HepG2 (cell line): ENCODE measurements around the gene DIPK1B. TPM values are rescaled to one million over a fixed set of nuclear protein-coding genes. Genes with fewer than 3 reads are reported as not detected.

Experiments
- FOXM1 ChIP-seq: sonication (generic); formaldehyde crosslinking; IDR thresholded peaks from 2 replicates; pipeline ENCODE4 v1.5.0; 2020; ENCODE audit warnings: missing genetic modification reagents
- GABPB1 ChIP-seq: IDR thresholded peaks from 2 replicates; pipeline ENCODE4 v1.6.1; 2016; ENCODE audit warnings: mild to moderate bottlenecking, missing genetic modification reagents, moderate library complexity, missing compliant biosample characterization
- MTF1 ChIP-seq: sonication (generic); formaldehyde crosslinking; IDR thresholded peaks from 2 replicates; pipeline ENCODE4 v1.5.0; 2020; ENCODE audit warnings: missing genetic modification reagents
- NFKBIZ ChIP-seq: IDR thresholded peaks from 2 replicates; pipeline ENCODE4 v1.6.1; 2018; ENCODE audit warnings: missing genetic modification reagents, missing compliant biosample characterization
- TAF1 ChIP-seq: sonication (generic); formaldehyde crosslinking; IDR thresholded peaks from 2 replicates; pipeline ENCODE4 v1.4.0; 2020; ENCODE audit warnings: missing genetic modification reagents
- TARDBP ChIP-seq: sonication (generic); formaldehyde crosslinking; IDR thresholded peaks from 2 replicates; pipeline ENCODE4 v1.8.0; 2022; ENCODE audit warnings: mild to moderate bottlenecking, missing genetic modification reagents
- WIZ ChIP-seq: sonication (generic); formaldehyde crosslinking; IDR thresholded peaks from 2 replicates; pipeline ENCODE4 v1.5.1; 2020; ENCODE audit warnings: mild to moderate bottlenecking, missing genetic modification reagents
- ZBTB1 ChIP-seq: sonication (generic); formaldehyde crosslinking; IDR thresholded peaks from 2 replicates; pipeline ENCODE4 v1.4.0; 2020; ENCODE audit warnings: missing genetic modification reagents, borderline replicate concordance
- ZEB1 ChIP-seq: IDR thresholded peaks from 2 replicates; pipeline ENCODE4 v1.6.1; 2012; ENCODE audit warnings: mild to moderate bottlenecking, low read depth, inconsistent platforms; ENCODE audit not compliant: insufficient replicate concordance
- ZFP62 ChIP-seq: sonication (generic); formaldehyde crosslinking; IDR thresholded peaks from 2 replicates; pipeline ENCODE4 v1.4.0; 2020; ENCODE audit warnings: missing genetic modification reagents
- ZNF225 ChIP-seq: sonication (generic); formaldehyde crosslinking; IDR thresholded peaks from 2 replicates; pipeline ENCODE4 v1.4.0; 2020; ENCODE audit warnings: mild to moderate bottlenecking, missing genetic modification reagents
- ZNF546 ChIP-seq: sonication (generic); formaldehyde crosslinking; conservative IDR thresholded peaks from 2 replicates; pipeline ENCODE4 v1.8.1; 2023; ENCODE audit warnings: mild to moderate bottlenecking, missing genetic modification reagents
- ZNF652 ChIP-seq: IDR thresholded peaks from 2 replicates; pipeline ENCODE4 v1.6.1; 2016; ENCODE audit warnings: low read depth, borderline replicate concordance
- ZNF660 ChIP-seq: sonication (generic); formaldehyde crosslinking; IDR thresholded peaks from 2 replicates; pipeline ENCODE4 v1.5.1; 2020; ENCODE audit warnings: mild to moderate bottlenecking, low read depth, missing genetic modification reagents, borderline replicate concordance
- ZNF761 ChIP-seq: sonication (generic); formaldehyde crosslinking; conservative IDR thresholded peaks from 2 replicates; pipeline ENCODE4 v1.4.0; 2020; ENCODE audit warnings: mild to moderate bottlenecking, missing genetic modification reagents
- polyA plus RNA-seq, 8 experiments: library from polyadenylated mRNA; depleted of rRNA in 3 of 8; stranded (reverse) in 7 of 8; unstranded in 1 of 8; fragments of >200 nt; fragmentation: Illumina TruSeq in 4 of 8; extraction: Trizol in 4 of 8; gene quantifications; 2 replicates each; pipeline versions ENCODE4 v1.2.1 to v1.2.3, GENCODE V29; 2011 to 2016; ENCODE audit warnings: low read depth in 4 of 8, missing spikeins in 1 of 8, mixed read lengths in 1 of 8; ENCODE audit not compliant: insufficient read depth in 1 of 8
- total RNA-seq, 5 experiments: library from RNA; depleted of rRNA; stranded (reverse); fragments of >200 nt; fragmentation: Illumina TruSeq; extraction: Trizol; gene quantifications; 2 replicates each; pipeline ENCODE4 v1.2.3, GENCODE V29; 2016; ENCODE audit warnings: low read depth in 1 of 5
- TF ChIP-seq, protein P1 (sequence below): sonication (generic); formaldehyde crosslinking; IDR thresholded peaks from 2 replicates; pipeline ENCODE4 v1.8.1; 2023; ENCODE audit warnings: missing genetic modification reagents, inconsistent platforms, borderline replicate concordance
- TF ChIP-seq, protein P2 (sequence below), 2 experiments: sonication (generic) in 1 of 2; formaldehyde crosslinking in 1 of 2; IDR thresholded peaks; 2 replicates each; pipeline versions ENCODE4 v1.4.0 to v1.6.1; 2018 to 2020; ENCODE audit warnings: missing genetic modification reagents in 2 of 2, borderline replicate concordance in 1 of 2, low read depth in 1 of 2, mild to moderate bottlenecking in 1 of 2, missing biosample characterization in 1 of 2
- TF ChIP-seq, protein P3 (sequence below): sonication (generic); formaldehyde crosslinking; conservative IDR thresholded peaks from 2 replicates; pipeline ENCODE4 v1.5.0; 2020; ENCODE audit warnings: missing genetic modification reagents
- TF ChIP-seq, protein P4 (sequence below): sonication (generic); formaldehyde crosslinking; IDR thresholded peaks from 2 replicates; pipeline ENCODE4 v1.4.0; 2020; ENCODE audit warnings: missing genetic modification reagents, mild to moderate bottlenecking, borderline replicate concordance
- TF ChIP-seq, protein P5 (sequence below): conservative IDR thresholded peaks from 2 replicates; pipeline ENCODE4 v1.6.1; 2018; ENCODE audit warnings: missing genetic modification reagents
- TF ChIP-seq, protein P6 (sequence below): sonication (generic); formaldehyde crosslinking; IDR thresholded peaks from 2 replicates; pipeline ENCODE4 v1.8.1; 2023; ENCODE audit warnings: mild to moderate bottlenecking, missing genetic modification reagents, borderline replicate concordance

The DIPK1B gene
- total and polyA plus RNA-seq, 2 of the 13 experiments (the other 11 are each of a cell fraction or from before 2014, with no cell fraction given), result 0.18 to 3.9 TPM

DNA sequence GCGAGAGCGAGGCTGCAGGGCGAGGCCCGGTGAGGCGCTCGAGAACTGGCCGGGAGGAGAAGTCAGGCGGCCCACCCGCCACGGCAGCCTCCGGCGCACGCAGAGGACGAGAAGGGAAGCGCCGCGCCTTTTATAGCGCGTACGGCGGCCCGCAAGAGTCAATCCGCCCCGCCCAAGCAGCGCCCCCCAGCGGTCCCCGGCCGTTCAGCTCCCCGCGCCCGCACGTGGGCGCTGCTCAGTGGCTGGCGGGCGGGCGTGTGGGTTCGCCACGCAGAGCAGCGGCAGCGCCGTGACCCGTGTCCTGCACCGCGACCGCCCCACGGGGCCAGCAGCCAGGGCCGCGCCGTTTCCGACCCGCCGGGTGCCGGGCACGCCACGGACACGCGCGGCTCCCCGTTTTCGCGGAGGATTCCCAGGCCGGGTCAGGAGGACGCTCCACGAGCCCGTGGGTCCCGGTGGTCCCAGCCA is 15.7 kb downstream of the DIPK1B start (continued):
- TF ChIP-seq MTF1 (CRISPR knock-in tag) (0 out of 2 replicates have a peak, but pooled peaks have one; percentile 38), ZEB1 (peak; percentile 59), ZNF225 (CRISPR knock-in tag) (no peak; the same call in 1 of the 2 replicates), ZNF546 (CRISPR knock-in tag) (0 out of 2 replicates have a peak, but pooled peaks have one; percentile 67), GABPB1 (CRISPR knock-in tag) (peak; percentile 84), ZNF660 (CRISPR knock-in tag) (no peak), NFKBIZ (CRISPR knock-in tag) (no peak), WIZ (CRISPR knock-in tag) (no peak), FOXM1 (no peak), ZNF761 (peak; percentile 74; the same call in 1 of the 2 replicates), TARDBP (CRISPR knock-in tag) (peak; percentile 84; the same call in 1 of the 2 replicates), ZBTB1 (CRISPR knock-in tag) (no peak), ZNF652 (0 out of 2 replicates have a peak, but pooled peaks have one; percentile 31), ZFP62 (CRISPR knock-in tag) (no peak), TAF1 (peak; percentile 94)
- TF ChIP-seq, protein P1, sequence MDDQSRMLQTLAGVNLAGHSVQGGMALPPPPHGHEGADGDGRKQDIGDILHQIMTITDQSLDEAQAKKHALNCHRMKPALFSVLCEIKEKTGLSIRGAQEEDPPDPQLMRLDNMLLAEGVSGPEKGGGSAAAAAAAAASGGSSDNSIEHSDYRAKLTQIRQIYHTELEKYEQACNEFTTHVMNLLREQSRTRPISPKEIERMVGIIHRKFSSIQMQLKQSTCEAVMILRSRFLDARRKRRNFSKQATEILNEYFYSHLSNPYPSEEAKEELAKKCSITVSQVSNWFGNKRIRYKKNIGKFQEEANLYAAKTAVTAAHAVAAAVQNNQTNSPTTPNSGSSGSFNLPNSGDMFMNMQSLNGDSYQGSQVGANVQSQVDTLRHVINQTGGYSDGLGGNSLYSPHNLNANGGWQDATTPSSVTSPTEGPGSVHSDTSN (CRISPR knock-in tag), result peak; percentile 76; the same call in 1 of the 2 replicates
- TF ChIP-seq, protein P2, sequence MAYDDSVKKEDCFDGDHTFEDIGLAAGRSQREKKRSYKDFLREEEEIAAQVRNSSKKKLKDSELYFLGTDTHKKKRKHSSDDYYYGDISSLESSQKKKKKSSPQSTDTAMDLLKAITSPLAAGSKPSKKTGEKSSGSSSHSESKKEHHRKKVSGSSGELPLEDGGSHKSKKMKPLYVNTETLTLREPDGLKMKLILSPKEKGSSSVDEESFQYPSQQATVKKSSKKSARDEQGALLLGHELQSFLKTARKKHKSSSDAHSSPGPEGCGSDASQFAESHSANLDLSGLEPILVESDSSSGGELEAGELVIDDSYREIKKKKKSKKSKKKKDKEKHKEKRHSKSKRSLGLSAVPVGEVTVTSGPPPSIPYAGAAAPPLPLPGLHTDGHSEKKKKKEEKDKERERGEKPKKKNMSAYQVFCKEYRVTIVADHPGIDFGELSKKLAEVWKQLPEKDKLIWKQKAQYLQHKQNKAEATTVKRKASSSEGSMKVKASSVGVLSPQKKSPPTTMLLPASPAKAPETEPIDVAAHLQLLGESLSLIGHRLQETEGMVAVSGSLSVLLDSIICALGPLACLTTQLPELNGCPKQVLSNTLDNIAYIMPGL (CRISPR knock-in tag; IDR thresholded peaks at IDR 0.05; ENCODE audit: borderline replicate concordance in 1 of 2, low read depth in 1 of 2), result peak; percentile 90 to 93
- TF ChIP-seq, protein P3, sequence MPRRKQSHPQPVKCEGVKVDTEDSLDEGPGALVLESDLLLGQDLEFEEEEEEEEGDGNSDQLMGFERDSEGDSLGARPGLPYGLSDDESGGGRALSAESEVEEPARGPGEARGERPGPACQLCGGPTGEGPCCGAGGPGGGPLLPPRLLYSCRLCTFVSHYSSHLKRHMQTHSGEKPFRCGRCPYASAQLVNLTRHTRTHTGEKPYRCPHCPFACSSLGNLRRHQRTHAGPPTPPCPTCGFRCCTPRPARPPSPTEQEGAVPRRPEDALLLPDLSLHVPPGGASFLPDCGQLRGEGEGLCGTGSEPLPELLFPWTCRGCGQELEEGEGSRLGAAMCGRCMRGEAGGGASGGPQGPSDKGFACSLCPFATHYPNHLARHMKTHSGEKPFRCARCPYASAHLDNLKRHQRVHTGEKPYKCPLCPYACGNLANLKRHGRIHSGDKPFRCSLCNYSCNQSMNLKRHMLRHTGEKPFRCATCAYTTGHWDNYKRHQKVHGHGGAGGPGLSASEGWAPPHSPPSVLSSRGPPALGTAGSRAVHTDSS (CRISPR knock-in tag), result no peak
- TF ChIP-seq, protein P4, sequence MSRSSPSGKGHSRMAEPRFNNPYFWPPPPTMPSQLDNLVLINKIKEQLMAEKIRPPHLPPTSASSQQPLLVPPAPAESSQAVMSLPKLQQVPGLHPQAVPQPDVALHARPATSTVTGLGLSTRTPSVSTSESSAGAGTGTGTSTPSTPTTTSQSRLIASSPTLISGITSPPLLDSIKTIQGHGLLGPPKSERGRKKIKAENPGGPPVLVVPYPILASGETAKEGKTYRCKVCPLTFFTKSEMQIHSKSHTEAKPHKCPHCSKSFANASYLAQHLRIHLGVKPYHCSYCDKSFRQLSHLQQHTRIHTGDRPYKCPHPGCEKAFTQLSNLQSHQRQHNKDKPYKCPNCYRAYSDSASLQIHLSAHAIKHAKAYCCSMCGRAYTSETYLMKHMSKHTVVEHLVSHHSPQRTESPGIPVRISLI (CRISPR knock-in tag), result no peak; the same call in 1 of the 2 replicates
- TF ChIP-seq, protein P5, sequence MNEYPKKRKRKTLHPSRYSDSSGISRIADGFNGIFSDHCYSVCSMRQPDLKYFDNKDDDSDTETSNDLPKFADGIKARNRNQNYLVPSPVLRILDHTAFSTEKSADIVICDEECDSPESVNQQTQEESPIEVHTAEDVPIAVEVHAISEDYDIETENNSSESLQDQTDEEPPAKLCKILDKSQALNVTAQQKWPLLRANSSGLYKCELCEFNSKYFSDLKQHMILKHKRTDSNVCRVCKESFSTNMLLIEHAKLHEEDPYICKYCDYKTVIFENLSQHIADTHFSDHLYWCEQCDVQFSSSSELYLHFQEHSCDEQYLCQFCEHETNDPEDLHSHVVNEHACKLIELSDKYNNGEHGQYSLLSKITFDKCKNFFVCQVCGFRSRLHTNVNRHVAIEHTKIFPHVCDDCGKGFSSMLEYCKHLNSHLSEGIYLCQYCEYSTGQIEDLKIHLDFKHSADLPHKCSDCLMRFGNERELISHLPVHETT (CRISPR knock-in tag), result peak; percentile 82
- TF ChIP-seq, protein P6, sequence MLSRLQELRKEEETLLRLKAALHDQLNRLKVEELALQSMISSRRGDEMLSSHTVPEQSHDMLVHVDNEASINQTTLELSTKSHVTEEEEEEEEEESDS (CRISPR knock-in tag), result peak; percentile 35; the same call in 1 of the 2 replicates
